NOMO-1 treated with dmso at 0.1 percent for 144 hours (cell line): Measurements from ENCODE around the gene ATF1.

Source experiments
- DNase-seq: peaks from one replicate; lab custom pipeline; 2025; ENCODE audit not compliant: unreplicated experiment; lab: John Stamatoyannopoulos, UW

The ATF1 gene

DNA sequence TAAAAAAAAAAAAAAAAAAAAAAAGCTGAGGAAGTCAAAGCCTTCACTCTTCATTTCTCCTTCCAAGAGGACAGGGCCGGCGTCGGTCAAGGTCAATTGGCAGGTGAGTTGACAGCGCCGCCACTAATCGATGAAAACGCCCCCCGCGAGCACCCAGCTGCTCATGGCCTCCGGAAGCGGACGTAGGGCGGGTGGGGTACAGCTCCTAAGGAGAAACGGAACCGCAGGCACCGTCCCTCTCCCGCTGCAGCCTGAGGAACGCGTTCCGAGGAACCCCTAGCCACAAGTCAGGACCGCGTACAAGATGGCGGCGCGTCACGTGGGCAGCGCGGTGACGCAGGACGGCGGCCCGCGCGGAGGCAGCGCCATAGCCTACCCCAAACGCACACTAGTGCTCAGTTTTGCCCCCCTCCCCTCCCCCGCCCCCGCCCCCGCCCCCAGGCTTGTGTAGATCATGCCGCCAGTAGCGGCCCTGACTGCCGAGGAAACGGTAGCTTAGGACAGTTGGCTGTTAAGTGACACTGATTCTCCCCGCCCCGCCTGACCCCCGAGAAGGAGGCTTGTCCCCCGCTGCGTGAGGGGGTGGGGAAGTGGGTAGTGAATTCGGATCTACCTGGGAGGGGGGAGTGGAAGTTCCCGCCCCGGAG, at the start of gene ATF1:
Gene ATF1 (plus strand): TSS at position 463 of the 647 bp plus-strand sequence. CDS start 16,045 bp downstream, outside the sequence.
- DNase-seq: peak; percentile 88

GRCh38 chr12:50715174-50715573, 48.7 kb upstream of the ATF1 start:
- DNase-seq: no peak

DNA sequence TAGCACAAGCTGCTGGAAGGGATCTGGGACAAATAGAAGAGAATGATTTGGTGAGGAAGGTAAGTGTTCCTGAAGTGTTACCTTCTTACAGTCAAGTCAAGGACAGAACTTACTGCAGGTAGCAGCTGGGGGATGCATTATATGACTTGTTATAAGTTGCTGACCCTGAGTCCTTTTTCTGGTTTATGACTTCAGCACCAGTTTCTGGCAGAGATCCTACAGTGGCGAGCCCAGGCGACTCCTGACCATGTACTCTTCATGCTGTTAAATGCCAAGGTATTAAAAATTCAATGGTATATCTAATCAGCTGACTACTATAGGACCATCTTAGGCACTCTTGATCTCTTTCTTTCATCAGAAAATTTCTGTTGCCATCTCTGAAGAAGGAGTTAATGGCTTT, 45.1 kb upstream of the ATF1 start:
- no peak for DNase-seq

DNA sequence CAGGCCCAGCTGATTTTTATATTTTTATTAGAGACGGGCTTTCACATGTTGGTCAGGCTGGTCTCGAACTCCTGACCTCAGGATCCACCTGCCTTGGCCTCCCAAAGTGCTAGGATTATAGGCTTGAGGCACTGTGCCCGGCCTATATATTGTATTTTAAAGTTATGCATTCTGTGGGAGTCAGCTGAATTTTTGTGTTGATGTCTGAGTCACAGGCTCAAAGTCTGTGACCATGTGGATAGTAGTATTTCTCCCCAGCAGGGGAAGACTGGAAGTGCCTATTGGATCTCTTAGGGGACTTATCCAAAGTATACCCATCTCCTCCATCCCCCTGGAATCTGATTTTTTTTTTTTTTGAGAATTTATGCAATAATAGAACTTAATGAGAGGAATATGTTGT, 43.8 kb upstream of the ATF1 start:
- DNase-seq: no peak

- DNase-seq: no peak
These were observed 43.4 kb upstream of the ATF1 start for GRCh38 chr12:50720501-50720900.

- no peak for DNase-seq
These were observed 40.0 kb upstream of the ATF1 start for GRCh38 chr12:50723865-50724264.

DNA sequence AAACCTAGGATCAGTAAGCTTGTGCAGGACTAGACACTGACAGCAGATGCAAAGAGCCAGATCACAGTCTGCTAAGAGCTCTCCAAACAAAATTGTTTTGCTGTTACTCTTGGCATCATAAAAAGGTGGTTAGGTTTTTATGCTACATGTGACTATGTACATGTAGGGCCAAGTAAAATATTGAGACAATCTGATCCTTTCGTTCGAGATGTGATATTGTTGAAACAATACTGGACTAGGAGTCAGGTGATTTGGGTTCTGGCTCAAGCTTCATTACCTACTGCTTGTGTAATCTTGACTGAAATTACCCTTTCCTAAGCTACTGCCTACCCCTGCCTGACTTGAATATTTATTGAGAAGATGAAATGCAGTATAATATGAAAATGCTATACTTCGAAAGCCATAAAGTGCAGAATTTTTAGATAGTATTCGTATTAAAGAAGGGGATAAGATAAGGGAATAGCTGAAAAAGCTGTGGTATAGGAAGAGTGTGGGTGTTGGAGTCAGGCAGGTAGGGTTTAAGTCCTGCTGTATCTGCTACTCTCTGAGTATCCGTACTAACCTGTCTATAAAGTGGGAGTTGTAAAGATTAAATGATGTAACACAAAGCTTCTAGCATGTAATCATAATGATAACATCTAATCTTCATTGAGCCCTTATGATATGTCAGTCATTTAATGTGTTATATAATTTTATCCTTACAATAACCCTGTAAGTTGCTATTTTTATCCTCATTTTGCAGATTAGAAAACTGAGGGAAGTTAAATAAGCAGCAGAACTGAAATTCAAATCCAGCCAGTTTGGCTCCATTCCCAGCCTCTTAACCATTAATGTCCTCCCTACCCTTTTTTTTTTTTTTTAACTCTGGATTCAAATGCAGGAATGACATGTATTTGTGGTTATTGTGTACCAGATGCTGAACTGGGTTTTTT, 38.6 kb upstream of the ATF1 start:
- DNase-seq: no peak

DNA sequence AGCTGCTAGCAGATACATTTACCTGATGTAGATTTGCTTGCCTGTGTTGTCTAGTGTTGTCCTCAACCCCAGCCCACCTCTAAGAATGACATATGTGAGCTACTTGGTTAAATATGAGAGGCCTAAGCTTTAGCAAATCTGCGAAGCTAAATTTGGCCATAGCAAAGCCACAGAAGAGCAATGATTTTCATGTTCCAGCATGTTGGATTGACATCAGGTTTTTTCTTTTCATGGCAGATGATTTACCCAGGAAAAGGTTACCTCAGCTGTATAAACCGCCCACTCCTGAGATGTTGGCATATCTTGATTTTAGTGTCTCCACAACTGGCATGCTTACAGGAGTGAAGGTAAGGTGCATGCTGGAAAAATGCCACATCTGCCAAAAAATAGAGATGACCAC, 36.4 kb upstream of the ATF1 start:
- no peak for DNase-seq

GRCh38 chr12:50728417-50728816, 35.5 kb upstream of the ATF1 start:
- DNase-seq: no peak

DNA sequence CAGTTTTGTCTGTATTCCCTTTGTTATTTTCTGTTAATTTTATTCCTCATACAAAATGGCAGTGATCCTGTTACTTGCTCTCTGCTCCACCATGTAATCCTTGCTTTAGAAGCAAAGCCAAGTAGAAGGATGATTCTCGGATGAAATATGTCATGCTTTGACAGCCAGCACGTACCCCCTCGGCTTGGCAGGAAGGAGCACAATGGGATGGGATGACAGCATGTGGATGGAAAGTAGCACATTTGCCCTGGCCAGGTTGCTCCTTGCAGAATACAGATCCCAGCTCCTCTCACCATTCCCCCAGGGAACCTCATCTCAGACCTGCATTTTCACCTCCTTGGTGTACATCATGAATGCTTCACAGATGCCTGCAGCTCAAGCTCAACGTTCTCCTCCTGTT, 35.1 kb upstream of the ATF1 start:
- no peak for DNase-seq

GRCh38 chr12:50732591-50732990, 31.3 kb upstream of the ATF1 start:
- no peak for DNase-seq

DNA sequence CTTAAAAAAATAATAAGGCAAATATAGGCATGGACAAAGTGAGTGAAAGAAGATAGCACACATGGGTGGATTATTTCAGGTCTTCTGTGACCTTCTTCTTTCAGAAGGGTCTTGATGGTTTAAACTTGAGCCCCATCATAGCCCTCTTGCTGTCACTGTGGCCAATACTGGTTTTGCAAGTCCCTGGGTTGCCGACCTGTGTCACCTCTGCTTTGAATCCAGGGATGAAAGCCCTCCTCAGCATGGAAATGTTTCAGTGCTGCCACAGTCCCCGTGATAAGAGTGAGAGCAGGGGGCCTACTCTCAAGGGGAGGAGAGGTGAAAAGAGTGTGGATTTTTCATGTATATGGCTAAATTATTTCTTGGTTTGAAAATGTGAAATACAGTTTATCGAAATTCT, 30.2 kb upstream of the ATF1 start:
- no peak for DNase-seq

GRCh38 chr12:50734409-50735263, 29.3 kb upstream of the ATF1 start:
- no peak for DNase-seq

DNA sequence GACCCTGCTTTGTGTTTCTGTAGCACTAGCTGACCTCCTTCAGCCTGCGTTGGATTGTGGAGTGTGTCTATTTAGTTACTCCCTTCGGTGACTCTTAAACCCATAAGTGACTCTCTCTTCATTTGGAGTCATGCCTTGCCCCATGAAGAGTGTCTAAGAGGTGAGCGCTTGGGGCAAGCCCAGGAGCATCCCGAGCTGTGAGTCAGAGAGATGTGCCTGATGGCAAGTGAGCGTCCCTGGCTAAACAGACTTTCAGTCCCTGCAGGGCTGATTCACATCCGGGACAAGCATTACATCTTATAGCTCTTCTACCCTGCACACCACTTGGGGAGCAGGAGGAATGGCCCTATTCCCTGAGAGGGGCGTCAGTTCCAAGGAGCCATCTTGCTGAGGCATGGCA, 24.3 kb upstream of the ATF1 start:
- DNase-seq: no peak

- DNase-seq: no peak
These were observed 23.6 kb upstream of the ATF1 start for GRCh38 chr12:50740307-50740706.

DNA sequence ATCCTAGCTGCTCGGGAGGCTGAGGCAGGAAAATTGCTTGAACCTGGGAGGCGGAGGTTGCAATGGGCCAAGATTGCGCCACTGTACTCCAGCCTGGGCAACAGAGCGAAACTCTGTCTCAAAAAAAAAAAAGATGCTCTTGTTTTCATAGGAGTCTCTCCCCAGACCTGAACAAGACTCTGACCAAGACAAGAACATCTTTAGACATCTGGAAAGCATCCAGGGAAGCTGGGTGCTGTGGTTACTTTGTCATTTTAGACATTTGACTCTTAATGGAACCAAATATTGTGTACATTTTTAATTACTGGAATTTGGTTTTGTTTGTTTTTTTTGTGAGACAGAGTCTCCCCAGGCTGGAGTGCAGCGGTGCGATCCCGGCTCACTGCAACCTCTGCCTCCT, 21.1 kb upstream of the ATF1 start:
- no peak for DNase-seq

- DNase-seq: peak; percentile 55
These were observed 18.0 kb upstream of the ATF1 start for GRCh38 chr12:50745861-50746260.

- DNase-seq: no peak
These were observed 17.5 kb upstream of the ATF1 start for GRCh38 chr12:50746431-50746830.

DNA sequence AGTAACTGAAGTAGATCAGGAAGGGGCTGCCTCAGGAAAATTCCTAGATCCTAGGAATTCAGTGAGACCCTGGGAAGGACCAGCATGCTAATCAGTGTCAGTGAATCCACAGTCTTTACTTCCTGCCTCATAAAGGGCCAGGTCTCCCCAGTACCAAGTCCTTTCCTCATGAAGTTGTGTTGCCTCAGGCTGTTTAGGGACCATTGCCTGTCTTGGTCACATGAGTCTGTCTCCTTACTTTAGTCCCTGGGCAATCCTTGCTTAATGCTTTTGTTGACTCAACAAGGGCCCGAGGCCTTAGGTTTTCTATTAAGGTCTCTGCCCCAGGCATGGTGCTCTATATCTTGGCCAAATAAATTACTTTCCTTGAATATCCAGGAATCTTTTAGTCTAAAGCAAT, 16.1 kb upstream of the ATF1 start:
- no peak for DNase-seq

GRCh38 chr12:50749459-50749882, 14.4 kb upstream of the ATF1 start:
- DNase-seq: no peak

GRCh38 chr12:50750366-50750765, 13.5 kb upstream of the ATF1 start:
- DNase-seq: no peak
